Uterus (tissue), 4 donors: ENCODE results near the gene SEPTIN8. TPM values are rescaled to one million over a fixed set of nuclear protein-coding genes. Genes with fewer than 3 reads are reported as not detected.

Experiments
- DNase-seq, 2 donors: peaks; one replicate each; pipeline ENCODE4 v3.0.0-alpha.2; 2019 to 2020
- H3K27ac ChIP-seq, 2 donors: fragments of 200-600 bp; sonication (generic); 1 replicate in 1 of 2; 2 replicates in 1 of 2; pipeline ENCODE4 v1.5.1; 2016 to 2018
- H3K27me3 ChIP-seq, 2 donors: fragments of 200-600 bp; sonication (generic); one replicate each; pipeline ENCODE4 v1.5.1; 2018 to 2019; ENCODE audit warnings: control low read depth in 1 of 2
- H3K36me3 ChIP-seq, 2 donors: fragments of 200-600 bp; sonication (generic); one replicate each; pipeline ENCODE4 v1.5.1; 2019; ENCODE audit warnings: control low read depth in 1 of 2
- H3K4me1 ChIP-seq, 2 donors: fragments of 200-600 bp; sonication (generic); one replicate each; pipeline ENCODE4 v1.5.1; 2018 to 2019; ENCODE audit warnings: control low read depth in 1 of 2
- H3K4me3 ChIP-seq, 2 donors: fragments of 200-600 bp; sonication (generic); 1 replicate in 1 of 2; 2 replicates in 1 of 2; pipeline ENCODE4 v1.5.1; 2018 to 2019; ENCODE audit warnings: mild to moderate bottlenecking in 1 of 2
- H3K9me3 ChIP-seq, 2 donors: fragments of 200-600 bp; sonication (generic); one replicate each; pipeline ENCODE4 v1.5.1; 2019; ENCODE audit warnings: control low read depth in 1 of 2
- POLR2A ChIP-seq, 2 donors: fragments of 450-650 bp; IDR thresholded peaks; one replicate each; pipeline ENCODE4 v1.6.1; 2016; ENCODE audit warnings: antibody characterized with exemption in 2 of 2, mild to moderate bottlenecking in 1 of 2, moderate library complexity in 1 of 2
- intact Hi-C: fragments of 100-400 bp; cut with DNase I; formaldehyde crosslinking; loops from one replicate; pipeline ENCODE4 v1.15.1; 2023; ENCODE audit warnings: low total_unique reads
- total RNA-seq, 4 donors: library from RNA; depleted of rRNA in 3 of 4; stranded (reverse); fragments of >200 nt in 3 of 4; gene quantifications; one replicate each; pipeline versions ENCODE4 v1.1.0 to v1.2.4, GENCODE V29; 2014 to 2023
- TF ChIP-seq, protein P1 (sequence below), 4 experiments: fragments of 200-600 bp in 2 of 4; fragments of 450-650 bp in 2 of 4; sonication (generic) in 2 of 4; IDR thresholded peaks; one replicate each; pipeline ENCODE4 v1.5.1; 2016 to 2019; ENCODE audit warnings: antibody characterized with exemption in 4 of 4, mild to moderate bottlenecking in 2 of 4, moderate library complexity in 1 of 4
- donor health status: DM: yes; HTN: yes; CAD: no.

SEPTIN8 gene
- total RNA-seq, 4 donors from 2014 or later, result 17.7 to 49.4 (median 36.4) TPM

DNA sequence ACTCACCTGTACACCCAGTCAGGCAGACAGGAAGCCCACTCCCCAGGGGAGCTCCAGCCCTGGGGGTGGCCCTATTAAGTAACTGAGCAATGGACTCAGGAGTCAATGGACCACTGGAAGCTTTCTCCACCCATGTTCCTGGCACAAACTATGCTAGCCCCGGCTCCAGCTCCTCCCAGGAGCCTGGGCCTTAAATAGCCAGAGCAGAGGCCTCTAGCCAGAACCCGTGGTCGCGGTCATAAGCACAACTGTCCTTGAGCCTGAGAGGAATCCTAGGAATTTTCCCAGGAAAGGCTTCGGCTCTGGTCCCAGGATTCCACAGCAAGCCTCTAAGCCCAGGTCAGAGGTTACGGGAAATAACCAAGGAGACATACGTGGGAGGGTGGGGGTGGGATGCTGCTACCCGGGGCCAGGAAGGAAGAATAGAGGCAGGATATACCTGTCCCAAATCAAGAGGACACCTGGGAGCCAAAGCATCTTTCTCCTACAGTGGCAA, 5.5 kb downstream of the SEPTIN8 start:
- Histone ChIP-seq H3K27ac (peak overlapping the region; percentile 21 to 49), H3K4me3 (no peak overlapping the region), H3K36me3 (no peaks in the 10 kb centered on the region), H3K4me1 (peaks cover 0 to 3% of the 10 kb centered on the region in 2 donors), H3K27me3 (no peaks in the 10 kb centered on the region), H3K9me3 (no peaks in the 10 kb centered on the region)
- DNase-seq, result peak; percentile 37 to 38
- intact Hi-C loops, result no loop called here
- TF ChIP-seq POLR2A (IDR thresholded peaks at IDR 0.05), result no peak
- TF ChIP-seq, protein P1, sequence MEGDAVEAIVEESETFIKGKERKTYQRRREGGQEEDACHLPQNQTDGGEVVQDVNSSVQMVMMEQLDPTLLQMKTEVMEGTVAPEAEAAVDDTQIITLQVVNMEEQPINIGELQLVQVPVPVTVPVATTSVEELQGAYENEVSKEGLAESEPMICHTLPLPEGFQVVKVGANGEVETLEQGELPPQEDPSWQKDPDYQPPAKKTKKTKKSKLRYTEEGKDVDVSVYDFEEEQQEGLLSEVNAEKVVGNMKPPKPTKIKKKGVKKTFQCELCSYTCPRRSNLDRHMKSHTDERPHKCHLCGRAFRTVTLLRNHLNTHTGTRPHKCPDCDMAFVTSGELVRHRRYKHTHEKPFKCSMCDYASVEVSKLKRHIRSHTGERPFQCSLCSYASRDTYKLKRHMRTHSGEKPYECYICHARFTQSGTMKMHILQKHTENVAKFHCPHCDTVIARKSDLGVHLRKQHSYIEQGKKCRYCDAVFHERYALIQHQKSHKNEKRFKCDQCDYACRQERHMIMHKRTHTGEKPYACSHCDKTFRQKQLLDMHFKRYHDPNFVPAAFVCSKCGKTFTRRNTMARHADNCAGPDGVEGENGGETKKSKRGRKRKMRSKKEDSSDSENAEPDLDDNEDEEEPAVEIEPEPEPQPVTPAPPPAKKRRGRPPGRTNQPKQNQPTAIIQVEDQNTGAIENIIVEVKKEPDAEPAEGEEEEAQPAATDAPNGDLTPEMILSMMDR (IDR thresholded peaks at IDR 0.05), result no peak

DNA sequence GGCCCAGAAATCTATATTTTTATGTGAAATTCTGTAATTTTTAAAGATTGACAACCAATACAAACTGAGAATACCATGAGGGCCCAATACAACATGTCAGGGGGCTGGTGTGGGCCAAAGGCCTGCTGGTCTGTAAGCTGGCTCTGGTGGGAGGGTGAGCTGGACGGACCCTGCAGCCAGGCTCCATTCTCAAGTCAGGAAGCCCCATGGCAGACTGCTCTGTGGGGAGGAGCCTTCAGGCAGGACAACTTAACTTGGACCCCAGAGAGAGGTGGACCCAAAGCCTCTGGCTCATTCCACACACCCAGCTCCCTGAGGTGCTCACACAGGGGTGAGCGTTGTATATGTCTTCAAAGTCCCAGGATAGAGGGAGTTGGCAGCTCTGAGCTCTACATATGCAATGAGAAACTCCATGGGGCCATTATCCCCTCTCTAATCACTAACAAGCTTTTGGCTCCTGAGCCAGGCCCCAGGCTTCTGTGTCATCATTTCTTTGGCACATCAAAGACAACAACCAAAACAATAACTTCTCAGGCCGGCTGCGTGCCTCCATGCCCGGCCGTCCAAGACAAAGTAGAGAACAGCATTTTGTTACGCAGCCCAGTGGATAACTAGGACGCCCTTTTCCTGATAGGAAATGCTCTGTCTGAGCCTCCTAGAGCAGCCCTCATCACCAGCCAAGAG, 6.4 kb downstream of the SEPTIN8 start:
- intact Hi-C loops, result no loop called here
- no peaks in the 10 kb centered on the region for H3K9me3 ChIP-seq
- H3K36me3 ChIP-seq, result no peaks in the 10 kb centered on the region
- TF ChIP-seq, protein P1 (IDR thresholded peaks at IDR 0.05), result no peak
- no peak for TF ChIP-seq POLR2A (IDR thresholded peaks at IDR 0.05)
- no peaks in the 10 kb centered on the region for H3K4me1 ChIP-seq
- no peak overlapping the region for H3K4me3 ChIP-seq
- no peaks in the 10 kb centered on the region for H3K27me3 ChIP-seq
- peak overlapping the region in 1 of 2 donors; percentile 16 for H3K27ac ChIP-seq
- DNase-seq, result no peak

DNA sequence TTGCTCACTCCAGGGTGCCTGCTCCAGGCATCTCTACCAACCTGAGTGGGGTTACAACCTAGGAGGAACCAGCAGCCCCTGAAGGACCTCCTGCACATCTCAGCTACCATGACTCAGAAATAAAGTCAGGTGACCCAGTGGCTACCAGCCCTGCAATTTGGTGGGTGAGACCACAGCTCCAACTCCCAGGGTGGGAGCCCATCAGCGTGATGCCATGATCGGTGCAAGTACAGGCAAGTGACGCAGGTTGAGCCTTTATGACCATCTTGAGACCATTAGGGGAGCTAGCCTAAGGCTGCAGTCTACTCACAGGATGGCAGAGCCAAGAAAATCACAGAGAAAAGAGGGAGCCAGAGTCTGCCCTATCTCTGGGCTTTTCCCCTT, 8.6 kb downstream of the SEPTIN8 start:
- Histone ChIP-seq H3K4me3 (no peak overlapping the region), H3K9me3 (no peaks in the 10 kb centered on the region), H3K4me1 (no peaks in the 10 kb centered on the region), H3K36me3 (no peaks in the 10 kb centered on the region), H3K27me3 (no peaks in the 10 kb centered on the region), H3K27ac (no peak overlapping the region)
- intact Hi-C loops, result no loop called here
- DNase-seq, result no peak
- no peak for TF ChIP-seq POLR2A (IDR thresholded peaks at IDR 0.05)
- TF ChIP-seq, protein P1 (IDR thresholded peaks at IDR 0.05), result no peak

DNA sequence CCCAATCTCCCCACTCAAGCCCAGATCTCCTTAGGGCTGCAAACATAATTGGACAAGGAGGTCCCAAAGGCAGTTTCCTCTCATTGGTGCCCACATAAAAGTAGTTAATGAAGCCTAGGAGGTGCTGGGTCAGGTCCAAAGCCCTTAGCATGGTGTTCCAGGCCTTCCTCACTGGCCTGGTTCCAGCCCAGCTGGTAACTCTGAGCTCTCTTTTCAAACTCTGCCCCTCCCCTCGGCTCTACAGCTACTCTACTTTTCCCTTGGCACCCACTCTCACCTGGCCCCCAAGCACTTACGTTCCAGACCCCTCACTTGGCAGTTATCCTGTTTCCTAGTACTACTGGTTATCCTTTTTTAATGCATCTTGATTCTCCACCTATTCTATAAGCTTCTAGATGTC, 9.9 kb downstream of the SEPTIN8 start:
- Histone ChIP-seq H3K27me3 (no peaks in the 10 kb centered on the region), H3K9me3 (no peaks in the 10 kb centered on the region), H3K27ac (no peak overlapping the region), H3K36me3 (no peaks in the 10 kb centered on the region), H3K4me1 (no peaks in the 10 kb centered on the region), H3K4me3 (no peak overlapping the region)
- intact Hi-C loops, result no loop called here
- TF ChIP-seq POLR2A (IDR thresholded peaks at IDR 0.05), result no peak
- TF ChIP-seq, protein P1 (IDR thresholded peaks at IDR 0.05), result no peak
- DNase-seq, result no peak

DNA sequence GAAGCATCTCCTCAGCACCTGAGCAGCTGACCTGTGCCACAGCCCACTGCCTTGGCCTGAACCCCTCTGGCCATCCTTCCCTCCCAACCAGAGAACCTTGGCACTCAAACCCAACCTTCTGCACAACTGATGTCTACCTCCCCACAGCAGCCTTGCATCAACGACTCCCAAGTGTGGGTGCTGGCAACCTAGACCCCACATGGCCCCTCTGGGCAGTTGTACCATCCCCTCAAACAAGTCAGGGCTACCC, 10.3 kb downstream of the SEPTIN8 start:
- TF ChIP-seq, protein P1 (IDR thresholded peaks at IDR 0.05), result no peak
- TF ChIP-seq POLR2A (IDR thresholded peaks at IDR 0.05), result no peak
- H3K4me1 ChIP-seq, result no peaks in the 10 kb centered on the region
- H3K27me3 ChIP-seq, result no peaks in the 10 kb centered on the region
- H3K36me3 ChIP-seq, result no peaks in the 10 kb centered on the region
- no peak overlapping the region for H3K27ac ChIP-seq
- H3K4me3 ChIP-seq, result no peak overlapping the region
- intact Hi-C loops, result no loop called here
- no peaks in the 10 kb centered on the region for H3K9me3 ChIP-seq
- no peak for DNase-seq
